Measurements from ENCODE around the gene SPATA13.
"Not testable (repeated sequence)": the region's sequence is repeated elsewhere in the genome, so short reads cannot be mapped to it uniquely, and the experiment has no call there.

SPATA13 gene

DNA sequence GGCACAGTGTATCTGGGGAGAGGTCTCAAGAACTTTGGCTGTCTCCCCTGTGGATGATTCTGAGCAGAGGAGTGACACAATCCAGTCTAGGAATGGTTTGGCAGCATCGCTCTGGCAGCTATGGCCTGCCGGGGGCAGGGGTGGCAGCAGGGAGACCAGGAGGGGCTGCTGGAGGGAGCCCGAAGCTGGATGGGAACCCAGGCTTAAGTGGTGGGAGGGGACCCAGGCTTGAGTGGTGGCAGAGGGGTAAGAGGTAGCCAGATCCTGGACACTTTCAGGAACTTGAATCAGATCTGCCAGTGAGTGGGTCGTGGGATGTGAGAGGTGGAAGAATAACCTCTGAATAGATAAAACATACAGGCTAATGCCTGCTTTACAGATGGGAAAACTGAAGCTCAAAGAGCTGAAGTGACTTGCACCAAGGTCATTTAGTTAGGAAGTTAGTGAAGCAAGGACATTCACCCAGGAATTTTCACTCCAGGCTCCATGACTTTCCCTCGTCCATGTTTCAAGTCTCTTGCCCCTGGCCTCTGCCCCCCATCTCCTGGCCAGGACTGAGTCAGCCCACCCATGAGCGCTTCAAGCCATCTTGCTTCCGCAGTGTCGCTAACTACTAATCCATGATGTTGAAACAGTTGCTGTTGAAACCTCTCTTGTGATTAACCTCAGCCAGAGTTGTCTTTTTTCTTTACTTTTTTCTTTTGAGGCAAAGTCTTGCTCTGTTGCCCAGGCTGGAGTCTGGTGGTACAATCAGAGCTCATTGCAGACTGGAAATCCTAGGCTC is 119.0 kb downstream of the SPATA13 start:
- no peak for DNase-seq (ENCODE audit: low read depth)

DNA sequence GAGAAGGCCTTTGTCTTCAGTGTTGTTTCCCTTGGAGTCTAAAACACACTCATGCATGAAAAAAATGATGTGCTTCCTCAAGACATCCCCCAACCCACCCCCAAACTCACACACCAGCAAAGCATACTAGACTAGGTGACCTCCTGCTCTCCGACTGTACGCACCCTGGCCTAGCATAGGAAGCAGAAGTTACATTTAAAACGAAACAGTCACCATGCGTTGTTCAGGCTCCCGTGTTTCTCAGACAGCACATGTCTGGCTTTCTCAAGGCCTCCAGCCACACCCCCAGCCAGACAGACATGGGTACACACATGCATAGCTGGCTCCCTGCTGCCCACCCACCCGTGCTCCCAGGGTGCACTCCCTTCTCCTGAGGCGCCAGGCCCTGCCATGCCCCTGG is 120.2 kb downstream of the SPATA13 start:
- DNase-seq (ENCODE audit: low read depth) = no peak

DNA sequence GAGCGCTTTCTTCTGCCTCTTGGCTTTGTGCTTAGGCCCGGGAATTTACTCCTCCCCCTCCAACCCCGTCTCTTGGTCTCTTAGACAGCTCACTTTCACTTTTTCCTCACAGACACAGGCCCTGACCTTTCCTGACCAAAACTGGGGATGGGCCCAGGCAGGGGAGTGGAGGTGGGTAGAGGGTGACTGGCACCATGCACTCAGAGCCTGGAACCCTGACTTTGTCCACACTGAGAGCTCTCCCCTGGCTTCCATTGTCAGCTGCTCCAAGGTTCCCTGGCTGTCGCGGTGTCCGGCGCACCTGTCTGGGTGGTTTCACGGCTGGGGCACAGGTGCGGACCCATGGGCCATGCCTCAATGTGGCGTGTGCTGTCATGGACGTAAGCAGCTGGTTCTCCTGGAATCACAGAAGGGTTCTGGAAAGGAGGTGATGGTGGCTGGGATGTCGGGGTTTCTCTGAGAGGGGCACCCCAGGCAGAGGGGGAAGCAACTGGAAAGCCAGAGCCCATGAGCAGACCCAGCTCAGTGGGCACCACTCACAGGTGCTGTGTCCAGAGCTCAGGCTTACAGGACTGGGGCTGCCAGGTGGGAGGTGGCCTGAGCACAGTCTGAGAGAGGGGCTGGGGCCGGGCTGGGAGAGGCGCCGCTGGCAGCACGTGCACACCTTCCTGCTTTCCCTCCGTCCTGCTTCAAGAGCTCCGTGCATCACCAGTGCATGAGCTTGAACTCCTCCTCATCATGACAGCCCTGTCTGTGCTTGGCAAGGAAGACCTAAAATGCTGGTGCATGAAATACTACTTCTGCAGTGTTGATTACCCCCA is 120.9 kb downstream of the SPATA13 start:
- no peak for DNase-seq (ENCODE audit: low read depth)

DNA sequence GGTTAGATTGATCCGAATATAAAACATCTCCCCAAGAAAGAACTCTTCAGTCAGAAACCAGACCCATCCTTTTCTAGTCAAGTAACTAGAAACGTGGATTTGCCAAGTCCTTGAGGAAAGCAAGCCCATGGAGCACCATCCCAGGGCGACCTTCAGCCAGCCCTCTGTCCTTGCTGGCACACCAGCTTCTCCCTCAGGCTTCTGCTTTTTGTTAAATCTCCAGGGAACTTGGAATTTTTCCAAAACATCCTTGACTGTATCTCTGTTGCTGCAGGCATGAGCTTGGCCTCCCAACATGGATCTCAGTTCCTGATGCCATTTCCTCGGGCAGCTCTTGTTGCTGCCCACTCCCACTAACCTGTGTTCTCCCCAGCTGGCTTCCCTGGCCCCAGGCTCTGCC is 121.7 kb downstream of the SPATA13 start:
- DNase-seq (ENCODE audit: low read depth) = no peak

DNA sequence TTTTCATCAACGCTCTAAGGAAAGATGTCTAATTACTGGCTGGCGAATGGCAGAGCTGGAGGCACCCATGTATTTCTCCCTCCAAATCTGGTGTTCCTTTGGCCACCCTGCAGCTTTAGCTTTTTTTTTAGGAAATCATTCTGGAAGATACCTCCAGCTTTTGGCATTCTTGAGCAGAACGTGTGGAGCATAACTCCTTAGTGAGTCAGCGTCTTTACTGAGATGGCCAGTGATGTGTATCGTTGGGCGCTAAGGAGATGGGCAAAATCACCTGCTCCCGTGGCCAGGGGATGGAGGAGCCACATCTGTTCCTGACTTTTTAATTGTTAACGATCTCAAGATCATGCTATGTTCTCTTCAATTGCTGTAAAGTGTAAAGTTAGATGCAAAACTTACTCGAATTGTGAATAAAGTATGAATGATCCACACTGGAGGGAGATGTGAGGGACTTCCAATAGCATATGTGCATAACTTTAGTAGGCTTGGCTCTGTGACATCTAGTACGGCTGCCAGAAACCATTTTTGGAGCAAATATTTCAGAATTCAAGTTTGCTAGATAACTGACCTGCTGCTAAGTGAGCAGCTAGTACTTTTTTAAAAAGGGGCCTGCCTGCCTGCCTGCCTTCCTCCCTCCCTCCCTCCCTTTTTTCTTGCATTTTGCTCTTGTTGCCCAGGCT is 124.5 kb downstream of the SPATA13 start:
- DNase-seq (ENCODE audit: low read depth) = no peak

DNA sequence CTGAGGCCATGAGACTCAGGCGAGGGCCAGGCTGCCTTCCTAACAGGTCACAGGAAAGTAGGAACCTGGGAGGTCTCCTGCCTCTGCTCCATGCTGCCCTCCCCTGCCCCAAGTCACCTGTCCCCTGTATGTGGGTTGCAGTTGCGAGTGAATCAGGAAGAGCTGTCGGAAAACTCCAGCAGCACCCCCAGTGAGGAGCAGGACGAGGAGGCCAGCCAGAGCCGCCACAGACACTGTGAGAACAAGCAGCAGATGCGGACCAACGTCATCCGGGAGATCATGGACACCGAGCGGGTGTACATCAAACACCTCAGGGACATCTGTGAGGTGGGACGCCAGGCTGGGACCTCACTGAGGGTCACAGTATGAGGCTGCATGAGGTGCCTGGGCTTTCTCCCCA is 126.1 kb downstream of the SPATA13 start:
- DNase-seq (ENCODE audit: low read depth) = no peak

DNA sequence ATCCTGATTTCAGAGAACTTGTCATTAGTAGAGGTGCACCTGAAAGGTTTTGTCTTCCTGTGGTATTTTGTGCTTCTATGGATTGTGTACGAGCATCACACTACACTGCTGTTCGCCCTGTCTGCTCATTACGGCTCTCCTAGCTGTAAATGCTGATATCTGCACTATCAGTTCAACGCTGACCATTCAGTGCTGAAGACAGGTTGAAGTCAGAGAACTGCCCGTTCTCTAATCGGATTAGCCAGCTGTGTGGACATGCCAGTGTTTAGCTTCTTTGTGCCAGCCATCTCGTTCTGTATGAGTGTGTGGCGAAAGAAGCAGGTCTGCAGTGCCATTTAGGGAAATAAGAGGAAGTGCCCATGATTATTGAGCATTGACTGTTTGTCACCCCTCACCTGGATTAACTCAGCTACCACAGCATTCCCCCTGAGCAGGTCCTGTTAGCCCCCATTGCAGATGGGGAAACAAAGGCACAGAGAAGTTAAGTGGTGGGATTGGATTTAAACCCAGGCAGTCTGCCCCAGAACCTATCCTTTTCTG is 127.3 kb downstream of the SPATA13 start:
- no peak for DNase-seq (ENCODE audit: low read depth)

DNA sequence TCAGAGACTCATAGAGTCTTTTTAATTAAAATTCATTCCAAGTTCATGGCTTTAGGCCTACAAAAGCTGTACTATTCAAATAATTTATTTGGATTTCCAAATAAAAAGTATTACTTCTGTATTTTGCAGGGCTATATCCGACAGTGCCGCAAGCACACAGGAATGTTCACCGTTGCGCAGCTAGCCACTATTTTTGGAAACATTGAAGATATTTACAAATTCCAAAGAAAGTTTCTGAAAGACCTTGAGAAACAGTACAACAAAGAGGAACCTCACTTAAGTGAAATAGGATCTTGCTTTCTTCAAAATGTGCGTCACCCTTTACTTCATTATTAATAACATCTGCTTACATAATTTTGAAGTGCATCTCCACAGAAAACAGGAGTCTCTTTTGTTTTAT is 128.3 kb downstream of the SPATA13 start:
- no peak for DNase-seq (ENCODE audit: low read depth)

DNA sequence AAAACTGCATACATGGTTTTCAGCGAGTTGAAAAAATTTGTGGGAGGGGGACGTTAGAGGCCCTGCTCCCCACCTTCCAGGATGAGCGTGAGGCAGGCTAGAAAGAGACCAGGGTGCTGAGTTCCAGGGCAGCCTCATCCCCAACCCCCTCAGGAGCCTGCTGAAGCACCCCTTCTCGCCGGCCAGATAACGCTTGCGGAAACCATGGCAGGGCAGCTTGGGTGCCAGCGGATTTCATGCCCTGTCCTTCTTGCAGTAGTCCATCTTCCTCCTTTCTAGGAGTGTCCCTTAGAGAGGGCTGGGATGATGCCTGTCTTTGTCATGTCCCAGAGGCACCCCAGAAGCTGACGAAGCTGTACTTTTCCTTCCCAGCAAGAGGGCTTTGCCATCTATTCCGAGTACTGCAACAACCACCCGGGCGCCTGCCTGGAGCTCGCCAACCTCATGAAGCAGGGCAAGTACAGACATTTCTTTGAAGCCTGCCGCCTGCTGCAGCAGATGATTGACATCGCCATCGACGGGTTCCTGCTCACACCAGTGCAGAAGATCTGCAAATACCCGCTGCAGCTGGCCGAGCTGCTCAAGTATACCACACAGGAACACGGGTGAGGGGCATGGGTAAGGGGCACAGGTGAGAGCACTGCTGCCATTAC is 129.9 kb downstream of the SPATA13 start:
- DNase-seq (ENCODE audit: low read depth) = no peak

DNA sequence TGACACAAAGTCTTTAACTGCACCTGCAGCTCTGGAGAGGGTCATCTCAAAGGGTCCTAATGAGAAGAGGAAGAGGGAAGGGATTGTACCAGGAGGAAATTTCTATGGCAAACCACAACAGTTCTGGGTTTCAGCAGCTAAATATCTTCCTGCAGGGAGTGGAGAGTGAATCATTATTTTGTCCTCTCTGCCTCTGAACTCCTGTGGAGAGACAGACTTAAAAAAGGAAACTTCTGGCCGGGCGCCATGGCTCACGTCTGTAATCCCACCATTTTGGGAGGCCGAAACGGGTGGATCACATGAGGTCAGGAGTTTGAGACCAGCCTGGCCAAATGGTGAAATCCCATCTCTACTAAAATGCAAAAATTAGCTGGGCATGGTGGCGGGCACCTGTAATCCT is 132.0 kb downstream of the SPATA13 start:
- no peak for DNase-seq (ENCODE audit: low read depth)

DNA sequence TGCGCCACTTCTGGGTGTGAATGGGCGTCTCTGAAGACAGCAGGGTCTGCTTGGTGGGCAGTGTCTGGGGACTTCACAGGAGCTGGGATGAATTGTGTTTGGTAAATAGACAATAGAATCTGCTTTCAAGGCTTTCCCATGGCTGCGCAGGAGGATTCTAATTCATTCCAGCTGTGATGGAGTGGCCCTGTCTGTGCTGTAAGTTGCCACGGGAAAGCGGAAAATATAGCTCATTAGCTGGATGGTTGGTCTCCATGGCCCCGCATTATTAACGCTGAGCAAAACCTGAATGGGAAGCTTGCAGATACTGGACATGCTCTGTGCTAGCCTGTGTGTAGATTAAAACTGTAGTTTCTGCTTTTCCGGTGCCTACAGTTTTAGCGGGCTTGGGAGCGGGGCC is 133.2 kb downstream of the SPATA13 start:
- no peak for DNase-seq (ENCODE audit: low read depth)

DNA sequence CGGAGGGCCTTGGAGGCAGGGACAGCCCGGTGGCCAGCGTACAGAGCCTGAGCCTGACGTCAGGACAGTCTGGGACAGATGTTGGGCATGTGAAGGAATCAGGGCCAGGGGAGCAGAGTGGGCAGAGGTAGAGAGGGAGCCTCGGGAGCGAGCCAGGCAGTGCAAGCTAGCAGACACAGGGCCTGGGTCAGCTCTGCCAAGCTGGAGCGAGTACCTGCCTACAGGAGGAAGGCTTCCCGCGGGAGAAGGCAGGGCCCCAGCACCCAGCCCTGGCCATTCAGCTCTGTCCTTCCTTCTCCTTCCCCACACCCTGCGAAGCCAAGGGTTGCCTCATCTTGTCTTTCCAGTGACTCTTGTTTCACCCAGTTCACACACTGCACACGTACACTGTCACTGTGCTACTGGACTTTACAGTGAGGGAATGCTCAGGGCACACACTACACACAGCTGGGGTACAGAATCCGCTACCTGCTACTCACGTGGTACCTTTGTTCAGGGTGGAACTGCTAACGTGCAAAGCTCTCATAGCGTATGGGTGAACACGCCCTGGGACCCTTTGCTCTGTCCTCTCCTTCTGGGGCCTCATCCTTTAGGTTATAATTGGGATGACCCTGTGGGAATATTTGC is 139.1 kb downstream of the SPATA13 start:
- DNase-seq (ENCODE audit: low read depth) = no peak

DNA sequence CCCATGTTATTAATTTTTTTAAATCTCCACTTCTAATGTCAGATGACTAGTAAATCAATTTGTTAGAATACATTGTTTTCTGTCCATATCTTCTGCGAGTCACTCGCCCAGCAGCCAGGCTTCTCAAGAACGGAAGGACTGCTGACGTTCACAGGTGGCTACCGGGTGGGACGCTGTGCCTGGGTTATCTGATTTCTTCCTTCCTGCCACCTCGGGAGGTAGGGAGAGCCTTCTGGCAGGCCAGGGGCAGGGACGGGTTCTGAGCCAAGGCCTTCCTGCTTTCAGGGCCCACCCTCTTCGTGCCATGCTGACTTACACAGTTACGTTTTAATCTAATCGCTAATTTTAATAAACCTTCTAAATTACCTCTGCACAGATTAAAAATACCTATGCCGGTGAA is 140.9 kb downstream of the SPATA13 start:
- no peak for DNase-seq (ENCODE audit: low read depth)

DNA sequence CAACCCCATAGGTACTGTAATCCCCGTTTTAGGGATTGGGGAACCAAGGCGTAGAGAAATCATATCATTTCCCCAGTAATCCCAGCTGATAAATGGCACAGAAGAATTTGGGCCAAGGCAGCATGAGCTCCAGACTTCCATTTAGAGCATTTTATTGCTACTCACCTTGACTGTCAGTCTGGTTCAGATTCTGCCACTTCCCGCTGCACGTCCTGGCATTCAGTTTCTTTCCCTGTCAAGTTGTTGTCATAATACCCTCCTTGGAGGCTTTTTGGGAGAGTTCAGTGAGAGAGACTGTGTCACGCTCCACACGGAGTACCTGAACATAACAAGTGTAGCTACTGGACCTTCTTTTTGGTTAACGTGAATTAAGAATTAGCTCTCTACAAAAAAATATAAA is 141.4 kb downstream of the SPATA13 start:
- no peak for DNase-seq (ENCODE audit: low read depth)

DNA sequence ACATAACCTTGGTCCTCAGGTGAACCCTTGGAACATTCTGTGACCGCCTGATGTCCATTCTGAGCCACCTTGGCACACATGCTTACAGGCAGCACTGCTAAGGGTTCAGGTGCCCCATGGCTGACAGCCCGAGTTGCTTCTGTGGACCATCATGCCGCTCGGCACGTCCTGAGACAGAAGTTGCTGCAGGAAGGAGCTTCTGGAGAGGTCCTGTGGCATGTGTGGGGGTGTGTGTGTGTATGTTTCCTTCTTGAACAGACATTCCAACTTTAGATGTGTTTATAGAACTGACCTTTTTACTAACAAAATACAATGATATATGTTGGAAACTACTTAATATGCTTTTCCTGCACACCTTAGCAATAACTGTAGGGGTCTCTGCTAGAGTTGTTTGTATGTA is 144.1 kb downstream of the SPATA13 start:
- DNase-seq (ENCODE audit: low read depth) = no peak

DNA sequence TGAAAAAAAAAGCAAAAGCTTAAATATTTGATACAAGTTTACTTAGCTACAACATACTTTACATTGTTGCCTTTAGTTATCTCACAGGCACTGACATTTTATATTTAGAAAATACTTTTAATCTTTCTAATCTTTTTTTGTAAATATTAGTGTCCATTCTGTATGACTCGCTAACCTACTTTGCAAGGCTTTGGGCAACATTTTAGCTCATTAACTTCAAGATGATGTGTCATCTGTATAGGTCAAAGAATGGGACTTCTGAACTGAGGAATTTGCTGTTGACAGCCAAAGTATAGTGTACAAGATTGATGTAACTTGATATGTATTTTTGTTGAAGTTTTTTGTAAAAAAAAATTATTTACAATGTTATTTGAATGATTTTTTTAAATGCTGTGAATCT is 146.1 kb downstream of the SPATA13 start:
- DNase-seq (ENCODE audit: low read depth) = no peak

DNA sequence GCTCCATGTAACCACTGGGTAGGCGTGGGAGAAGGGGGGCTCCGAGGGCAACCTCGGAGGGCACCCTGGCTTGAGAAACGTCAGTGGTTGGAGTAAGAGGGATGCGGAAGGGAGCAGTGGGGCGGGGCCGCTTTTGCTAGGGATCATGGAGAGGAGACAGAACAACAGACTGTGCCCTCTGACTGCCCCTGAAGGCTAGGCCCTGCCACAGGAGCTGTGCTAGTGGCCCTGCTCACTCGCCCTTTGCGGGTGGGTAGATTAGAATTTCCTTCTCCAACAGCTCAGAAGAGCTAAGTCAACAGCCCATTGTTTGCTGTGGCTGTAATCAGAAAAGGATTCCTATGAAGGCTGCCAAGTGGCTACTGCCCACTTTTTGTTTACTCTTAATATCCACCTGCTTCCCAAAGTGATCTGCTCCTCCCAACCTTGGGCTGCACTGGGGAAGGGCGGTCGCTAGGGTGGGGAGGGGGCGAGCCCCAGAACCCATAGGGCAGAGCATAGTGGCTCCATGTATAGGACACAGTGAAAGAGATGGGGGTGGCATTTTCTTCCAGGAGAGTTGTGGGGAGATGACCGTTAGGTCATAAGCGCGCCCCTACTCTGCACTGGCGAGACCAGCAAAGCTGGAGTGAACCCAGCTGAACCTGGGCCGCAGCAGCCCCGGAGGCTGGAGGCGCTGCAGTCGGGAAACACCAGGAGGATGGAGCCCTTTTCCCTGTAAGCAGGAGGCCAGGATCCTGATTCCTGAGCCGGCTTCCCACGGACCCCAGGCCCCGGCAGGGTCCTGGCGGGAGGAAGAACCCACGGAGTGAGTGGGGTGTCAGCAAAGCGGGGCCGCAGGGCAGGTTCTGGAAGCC is 146.9 kb downstream of the SPATA13 start:
- no peak for DNase-seq (ENCODE audit: low read depth)

DNA sequence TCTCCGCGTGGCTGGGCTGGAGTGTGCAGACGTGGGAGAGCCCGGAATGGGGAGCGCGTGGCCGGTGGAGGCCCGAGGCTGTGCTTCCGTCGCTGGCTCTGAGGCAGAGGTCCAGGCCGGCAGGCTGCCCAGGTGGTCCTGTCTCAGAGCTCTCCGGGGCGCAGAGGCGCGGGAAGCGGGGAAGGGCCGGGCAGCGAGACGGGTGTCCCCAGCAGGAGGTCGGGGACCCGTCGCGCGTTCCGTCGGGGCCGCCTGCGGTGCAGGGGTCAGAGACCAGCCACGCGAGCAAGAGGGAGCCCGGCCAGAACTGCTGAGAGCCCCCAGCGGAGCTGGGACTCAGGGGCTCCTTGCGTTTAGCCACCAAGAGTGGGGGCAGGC is 147.5 kb downstream of the SPATA13 start:
- no peak for DNase-seq (ENCODE audit: low read depth)

DNA sequence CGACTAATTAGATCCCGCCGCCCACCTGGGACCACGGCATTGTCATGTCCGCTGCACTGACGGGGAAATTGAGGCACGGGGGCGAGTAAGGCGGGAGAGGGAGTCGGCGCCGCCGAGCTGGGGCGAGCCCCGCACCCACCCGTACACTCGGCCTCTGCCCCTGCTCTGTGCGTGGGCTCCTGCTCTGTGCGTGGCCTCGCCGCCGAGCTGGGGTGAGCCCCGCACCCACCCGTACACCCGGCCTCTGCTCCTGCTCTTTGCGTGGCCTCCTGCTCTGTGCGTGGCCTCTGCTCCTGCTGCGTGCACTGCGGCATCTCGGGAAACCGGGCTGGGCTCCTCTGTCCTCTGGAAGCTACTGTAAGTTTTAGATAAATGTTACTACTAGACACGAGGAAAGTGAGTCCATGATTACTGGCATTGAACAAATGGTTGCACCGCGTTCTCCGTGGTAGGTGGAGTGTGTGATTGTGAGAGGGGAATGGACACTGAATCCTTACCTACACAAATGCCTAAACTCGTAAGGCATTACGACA is 148.0 kb downstream of the SPATA13 start:
- DNase-seq (ENCODE audit: low read depth) = no peak

DNA sequence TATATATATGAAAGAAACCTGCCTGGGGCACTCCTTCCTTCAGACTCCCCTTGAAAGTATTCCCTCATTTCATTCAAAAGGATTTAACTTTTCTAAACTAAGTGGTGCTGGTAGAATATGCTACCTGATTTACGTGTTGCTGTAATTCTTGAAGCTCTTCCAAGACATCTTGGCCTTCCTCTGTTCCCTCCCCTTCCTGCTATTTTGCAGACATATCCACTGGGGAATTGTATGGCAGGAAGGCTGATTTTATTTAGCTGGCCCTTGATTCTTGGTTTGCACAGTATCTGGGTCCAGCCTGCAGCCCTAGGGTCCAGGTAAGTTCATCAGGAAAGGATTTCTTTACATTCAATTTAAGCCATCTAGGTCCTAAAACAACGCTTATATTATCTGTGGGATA is 148.8 kb downstream of the SPATA13 start, which contains the start of gene C1QTNF9:
Gene C1QTNF9, plus strand, starts transcription at position 281 of the 400 bp plus-strand sequence. CDS start 6,424 bp downstream, outside the sequence.
- not testable (repeated sequence) for DNase-seq (ENCODE audit: low read depth)

All from CMK (cell line).